ENCODE data around the gene SMOC2. TPM values are rescaled to one million over a fixed set of nuclear protein-coding genes. Genes with fewer than 3 reads are reported as not detected.

Gene SMOC2
- polyA plus RNA-seq, 1 experiment = not detected

- no peaks in the 10 kb centered on the region for H3K27me3 ChIP-seq (ENCODE audit: control insufficient read depth, insufficient read depth, low read length)
- H3K27ac ChIP-seq (ENCODE audit: low read depth, low read length) = no peak overlapping the region
- no peak for DNase-seq (ENCODE audit: low read depth, low spot score)
- POLR2A ChIA-PET = no interaction called here
- CTCF ChIA-PET = no interaction called here
- H3K4me3 ChIP-seq (ENCODE audit: low read depth, low read length) = no peak overlapping the region
- TF ChIP-seq CTCF (IDR thresholded peaks at IDR 0.05; ENCODE audit: low read depth, low read length) = no peak
- H3K9me3 ChIP-seq (ENCODE audit: control insufficient read depth, insufficient read depth, low read length) = peaks cover 44% of the 10 kb centered on the region
Measured at GRCh38 chr6:168590406-168590805, 149.4 kb downstream of the SMOC2 start.

GRCh38 chr6:168596344-168596743, 155.4 kb downstream of the SMOC2 start:
- Histone ChIP-seq H3K4me3 (ENCODE audit: low read depth, low read length) (no peak overlapping the region), H3K27ac (ENCODE audit: low read depth, low read length) (no peak overlapping the region), H3K9me3 (ENCODE audit: control insufficient read depth, insufficient read depth, low read length) (peaks cover 56% of the 10 kb centered on the region), H3K27me3 (ENCODE audit: control insufficient read depth, insufficient read depth, low read length) (no peaks in the 10 kb centered on the region)
- no peak for DNase-seq (ENCODE audit: low read depth, low spot score)
- no peak for TF ChIP-seq CTCF (IDR thresholded peaks at IDR 0.05; ENCODE audit: low read depth, low read length)
- CTCF ChIA-PET = no interaction called here
- POLR2A ChIA-PET = no interaction called here

GRCh38 chr6:168597471-168597875, 156.5 kb downstream of the SMOC2 start:
- POLR2A ChIA-PET = no interaction called here
- TF ChIP-seq CTCF (IDR thresholded peaks at IDR 0.05; ENCODE audit: low read depth, low read length) = no peak
- Histone ChIP-seq H3K9me3 (ENCODE audit: control insufficient read depth, insufficient read depth, low read length) (peaks cover 60% of the 10 kb centered on the region), H3K4me3 (ENCODE audit: low read depth, low read length) (no peak overlapping the region), H3K27me3 (ENCODE audit: control insufficient read depth, insufficient read depth, low read length) (no peaks in the 10 kb centered on the region), H3K27ac (ENCODE audit: low read depth, low read length) (no peak overlapping the region)
- no peak for DNase-seq (ENCODE audit: low read depth, low spot score)
- CTCF ChIA-PET = no interaction called here

GRCh38 chr6:168598251-168599117, 157.5 kb downstream of the SMOC2 start:
- H3K4me3 ChIP-seq (ENCODE audit: low read depth, low read length) = no peak overlapping the region
- ChIA-PET POLR2A (no interaction called here), CTCF (no interaction called here)
- TF ChIP-seq CTCF (IDR thresholded peaks at IDR 0.05; ENCODE audit: low read depth, low read length) = no peak
- no peaks in the 10 kb centered on the region for H3K27me3 ChIP-seq (ENCODE audit: control insufficient read depth, insufficient read depth, low read length)
- H3K9me3 ChIP-seq (ENCODE audit: control insufficient read depth, insufficient read depth, low read length) = peaks cover 68% of the 10 kb centered on the region
- no peak for DNase-seq (ENCODE audit: low read depth, low spot score)
- H3K27ac ChIP-seq (ENCODE audit: low read depth, low read length) = no peak overlapping the region

- Histone ChIP-seq H3K4me3 (ENCODE audit: low read depth, low read length) (no peak overlapping the region), H3K27ac (ENCODE audit: low read depth, low read length) (no peak overlapping the region), H3K9me3 (ENCODE audit: control insufficient read depth, insufficient read depth, low read length) (peaks cover 70% of the 10 kb centered on the region), H3K27me3 (ENCODE audit: control insufficient read depth, insufficient read depth, low read length) (no peaks in the 10 kb centered on the region)
- CTCF ChIA-PET = no interaction called here
- no peak for TF ChIP-seq CTCF (IDR thresholded peaks at IDR 0.05; ENCODE audit: low read depth, low read length)
- POLR2A ChIA-PET = no interaction called here
- DNase-seq (ENCODE audit: low read depth, low spot score) = no peak
Measured at GRCh38 chr6:168599118-168599494, 158.1 kb downstream of the SMOC2 start.
